Stimulated activated CD8-positive, alpha-beta memory T cell treated with anti-CD3 and anti-CD28 coated beads, Interleukin-12 subunit alpha, Interleukin-12 subunit beta, amount 100 ng/mL, for 24 hours (primary cell): ENCODE data around the gene ZNF816.
A peak's percentile ranks its signal among the peaks of the same experiment; 100 is the strongest.
"Not testable (repeated sequence)": the region's sequence is repeated elsewhere in the genome, so short reads cannot be mapped to it uniquely, and the experiment has no call there.

ENCODE experiments used
- DNase-seq: peaks from one replicate; pipeline ENCODE4 v3.0.0-alpha.2; 2020; ENCODE audit errors: extremely low read depth

ZNF816 gene

DNA sequence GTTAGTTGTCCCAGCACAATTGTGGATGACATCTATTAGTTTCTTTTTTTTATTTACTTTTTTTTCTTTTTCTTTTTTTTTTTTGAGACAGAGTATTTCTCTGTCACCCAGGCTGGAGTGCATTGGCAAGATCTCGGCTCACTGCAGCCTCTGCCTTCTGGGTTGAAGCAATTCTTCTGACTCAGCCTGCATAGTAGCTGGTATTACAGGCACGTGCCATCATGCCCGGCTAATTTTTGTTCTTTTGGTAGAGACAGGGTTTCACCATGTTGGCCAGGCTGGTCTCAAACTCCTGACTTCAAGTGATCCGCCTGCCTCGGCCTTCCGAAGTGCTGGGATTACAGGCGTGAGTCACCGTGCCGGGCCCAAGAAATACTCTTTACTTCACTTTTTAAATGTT lies 38.0 kb downstream of the ZNF816 start:
- DNase-seq = not testable (repeated sequence)

DNA sequence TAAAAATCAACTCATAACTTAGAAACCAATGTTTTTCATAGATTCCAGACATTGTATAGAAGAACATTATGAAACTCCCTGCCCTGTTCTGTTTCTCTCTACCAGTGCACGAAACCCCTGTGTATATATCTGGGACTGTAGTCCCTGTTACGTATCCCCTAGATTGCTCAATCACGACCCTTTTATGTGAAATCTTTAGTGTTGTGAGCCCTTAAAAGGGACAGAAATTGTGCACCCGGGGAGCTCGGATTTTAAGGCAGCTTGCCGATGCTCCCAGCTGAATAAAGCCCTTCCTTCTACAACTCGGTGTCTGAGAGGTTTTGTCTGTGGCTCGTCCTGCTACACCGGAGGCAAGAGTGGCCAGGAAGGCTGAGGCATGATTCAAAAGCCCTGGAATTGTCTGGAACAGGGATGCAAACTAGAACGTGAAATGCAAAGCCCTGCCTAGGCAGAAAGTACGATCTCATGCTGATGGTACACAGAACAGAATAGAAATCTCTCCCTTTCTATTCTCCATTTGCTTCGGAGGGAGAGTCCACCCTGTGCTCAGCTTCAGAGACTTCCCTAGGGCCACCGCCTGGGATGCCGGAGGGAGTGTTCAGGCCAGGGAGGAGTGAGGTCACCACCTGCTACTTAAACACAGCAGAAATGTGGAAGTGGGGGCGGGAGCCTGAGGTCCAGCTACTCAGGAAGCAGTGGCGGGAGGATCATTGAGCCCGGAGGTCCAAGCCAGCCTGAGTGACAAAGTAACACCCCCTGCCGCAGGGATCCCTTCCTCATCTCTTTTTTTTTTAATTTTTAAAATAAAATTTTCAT lies 38.7 kb downstream of the ZNF816 start:
- no peak for DNase-seq

DNA sequence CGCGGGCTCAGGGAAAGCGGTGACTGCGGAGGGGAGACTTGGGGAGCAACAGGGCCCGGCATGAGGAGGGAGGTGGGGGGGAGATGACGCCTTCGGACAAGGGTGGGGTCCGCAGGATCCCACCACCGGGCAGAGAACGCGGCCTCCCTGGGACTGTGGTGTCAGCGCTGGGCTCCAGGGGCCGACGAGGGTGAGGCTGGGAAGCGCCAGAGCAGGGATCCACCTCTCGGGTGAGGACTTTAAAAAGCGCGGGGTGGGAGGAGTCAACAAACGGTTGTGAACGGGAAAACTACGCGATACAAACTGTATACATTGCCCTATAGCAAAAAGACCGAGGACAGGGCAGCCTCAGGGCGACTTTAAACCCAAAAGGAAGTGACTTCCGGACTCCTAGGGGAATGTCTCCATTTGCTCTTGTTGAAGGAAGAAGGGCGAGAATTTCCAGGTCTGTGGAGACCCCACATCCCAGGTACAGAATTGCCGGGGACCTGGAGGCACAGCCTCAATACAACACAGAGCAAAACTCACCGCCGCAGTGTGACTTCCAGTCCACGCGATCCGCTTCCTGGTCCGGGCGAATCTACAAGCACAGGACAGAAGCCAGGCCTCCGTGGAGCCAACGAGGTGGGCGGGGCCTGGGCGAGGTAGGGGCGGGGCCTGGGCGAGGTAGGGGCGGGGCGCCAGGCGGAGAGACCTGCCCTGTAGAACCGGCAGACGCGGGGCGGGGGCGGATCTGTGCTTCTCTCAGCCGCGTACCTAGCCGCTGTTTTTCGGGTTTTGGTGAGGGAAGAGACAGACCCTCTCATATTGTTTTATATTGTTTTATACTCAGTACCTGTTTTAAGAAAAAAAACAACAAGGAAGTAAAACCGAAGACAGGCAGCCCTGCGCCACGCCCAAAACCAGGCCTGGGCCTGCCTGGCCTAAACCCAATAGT lies 39.6 kb downstream of the ZNF816 start, which contains the start of gene ZNF888:
Gene ZNF888 (minus strand): TSS at position 588 of the 937 bp plus-strand sequence. CDS start 5,555 bp downstream, outside the sequence.
- DNase-seq = peak; percentile 57

DNA sequence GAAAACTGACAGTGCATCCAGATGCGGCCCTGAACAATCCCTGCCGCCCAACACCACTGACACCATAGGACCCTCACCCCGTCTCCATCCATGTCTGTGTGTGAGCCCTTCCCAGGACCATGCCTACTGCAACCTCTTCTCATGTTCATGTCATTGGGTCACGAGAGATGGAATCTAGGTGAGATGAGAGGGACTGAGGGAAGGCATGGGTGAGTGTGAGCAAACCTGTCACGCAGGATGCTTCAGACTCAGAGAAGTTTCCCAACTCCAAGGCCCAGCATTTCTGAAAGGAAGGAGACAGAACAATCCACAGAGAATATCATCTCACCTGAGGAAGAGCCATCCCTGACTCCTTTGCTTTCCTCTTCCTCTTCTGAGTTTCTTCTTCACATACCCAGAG lies 45.1 kb downstream of the ZNF816 start:
- DNase-seq = no peak

DNA sequence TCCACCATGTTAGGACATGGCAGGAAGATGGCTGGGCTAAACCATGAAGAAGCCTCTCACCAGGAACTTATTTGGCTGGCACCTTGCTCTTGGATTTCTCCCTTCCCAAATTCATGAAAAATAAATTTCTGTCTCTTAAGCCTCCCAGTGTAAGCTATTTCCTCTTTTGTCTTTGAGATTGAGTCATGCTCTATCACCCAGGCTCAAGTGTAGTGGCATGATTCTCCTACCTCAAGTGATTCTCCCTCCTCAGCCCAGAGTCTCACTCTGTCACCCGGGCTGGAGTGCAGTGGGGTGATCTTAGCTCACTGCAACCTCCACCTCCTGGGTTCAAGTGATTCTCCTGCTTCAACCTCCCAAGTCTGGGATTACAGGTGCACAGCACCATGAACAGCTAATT lies 52.0 kb downstream of the ZNF816 start:
- no peak for DNase-seq

DNA sequence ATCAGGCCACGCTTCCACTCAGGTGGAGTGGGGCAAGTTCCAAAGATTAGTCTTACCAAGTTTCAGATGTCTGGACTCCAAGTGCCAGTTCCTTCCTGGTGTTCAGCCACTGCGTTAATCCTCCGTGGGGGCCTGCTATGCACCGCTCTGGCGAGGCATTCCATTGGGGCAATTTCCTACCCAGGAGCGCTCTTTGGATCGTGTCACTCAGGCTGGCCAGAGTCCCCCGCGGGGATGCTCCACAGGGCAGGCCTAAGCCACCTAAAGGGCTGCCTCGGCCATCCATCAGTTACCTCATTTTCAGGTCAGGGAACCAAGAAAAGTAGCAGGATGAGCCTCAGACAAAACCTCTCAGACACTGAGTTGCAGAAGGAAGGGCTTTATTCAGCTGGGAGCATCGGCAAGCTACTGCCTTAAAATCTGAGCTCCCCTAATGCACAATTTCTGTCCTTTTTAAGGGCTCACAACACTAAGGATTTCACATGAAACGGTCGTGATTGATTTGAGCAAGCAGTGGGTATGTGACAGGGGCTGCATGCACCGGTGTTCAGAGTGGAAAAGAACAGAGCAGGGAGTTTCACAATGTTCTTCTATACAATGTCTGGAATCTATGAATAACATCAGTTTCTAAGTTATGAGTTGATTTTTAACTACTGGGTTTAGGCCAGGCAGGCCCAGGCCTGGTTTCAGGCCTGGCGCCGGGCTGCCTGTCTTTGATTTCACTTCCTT lies 58.5 kb downstream of the ZNF816 start:
- DNase-seq = not testable (repeated sequence)

DNA sequence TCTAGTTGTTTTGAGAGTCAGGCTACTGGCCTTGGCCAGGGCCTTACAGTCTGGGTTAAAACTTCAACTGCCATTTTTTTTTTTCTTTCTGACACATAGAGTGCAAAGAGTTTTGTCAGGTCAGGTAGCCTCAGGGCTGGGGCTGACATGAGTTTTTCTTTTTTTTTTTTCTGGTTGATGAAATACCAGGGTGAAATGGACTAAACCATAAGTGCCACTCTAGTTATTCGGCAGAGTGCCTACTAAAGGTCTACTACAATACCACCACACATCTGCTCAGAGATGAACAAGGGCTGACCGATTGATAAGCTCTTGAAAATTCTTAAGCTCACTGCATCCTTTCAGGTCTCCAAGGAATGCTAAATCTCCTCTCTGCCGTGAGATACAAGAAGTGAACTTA lies 60.8 kb downstream of the ZNF816 start:
- no peak for DNase-seq
